IPS DF 4.7 (cell line): Measurements from ENCODE around the gene NR1D2.

Experiments
- DNase-seq: peaks from one replicate; pipeline ENCODE4 v3.0.0-alpha.2; 2013; ENCODE audit warnings: low spot score; ENCODE audit errors: extremely low read depth

NR1D2 gene

DNA sequence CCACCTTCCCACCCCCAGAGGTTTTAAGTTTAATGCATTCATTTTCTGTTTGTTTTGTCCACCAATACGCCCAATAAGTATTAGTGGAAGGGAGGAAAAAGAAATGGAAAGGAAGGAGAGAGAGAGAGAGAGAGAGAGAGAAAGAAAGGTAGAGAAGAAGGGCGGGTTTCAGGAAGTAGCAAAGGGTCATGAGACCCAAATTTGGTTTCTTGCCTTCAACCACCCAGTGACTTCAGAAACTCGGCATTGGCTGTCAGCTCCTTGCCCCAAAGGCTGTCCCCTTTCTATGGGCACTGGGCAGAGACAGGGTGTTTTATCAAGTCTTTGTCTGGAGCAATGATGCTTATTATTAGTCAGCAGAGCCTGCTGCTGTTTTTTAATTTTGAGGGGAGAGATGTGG, 13.5 kb upstream of the NR1D2 start:
- DNase-seq, result no peak

GRCh38 chr3:23932571-23932970, 12.5 kb upstream of the NR1D2 start:
- DNase-seq, result no peak

GRCh38 chr3:23934253-23934652, 10.8 kb upstream of the NR1D2 start:
- no peak for DNase-seq

DNA sequence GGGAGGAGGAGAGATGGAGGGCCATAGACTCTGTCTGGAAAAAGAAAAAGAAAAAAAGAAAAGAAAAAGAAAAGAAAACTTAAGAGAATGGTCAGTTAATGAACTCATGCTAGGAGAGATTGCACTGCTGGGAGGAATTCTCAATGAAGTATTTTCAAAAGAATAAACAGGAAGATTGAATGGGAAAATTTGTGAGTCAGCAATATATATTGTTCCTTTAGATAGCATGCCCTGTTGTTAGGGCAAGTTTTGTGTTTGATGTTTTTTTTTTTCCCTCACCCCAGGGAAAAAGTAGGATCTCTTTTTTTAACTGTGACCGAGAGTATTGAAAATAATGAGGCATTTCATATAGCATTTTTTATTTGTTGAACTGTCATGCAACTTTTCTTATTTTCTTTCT, 7.8 kb upstream of the NR1D2 start:
- no peak for DNase-seq

- no peak for DNase-seq
Observed at GRCh38 chr3:23938688-23939087, 6.4 kb upstream of the NR1D2 start.

GRCh38 chr3:23940775-23941174, 4.3 kb upstream of the NR1D2 start:
- no peak for DNase-seq

- DNase-seq, result no peak
Observed at GRCh38 chr3:23941440-23941839, 3.6 kb upstream of the NR1D2 start.

- DNase-seq, result no peak
Observed at GRCh38 chr3:23942546-23942945, 2.5 kb upstream of the NR1D2 start.

DNA sequence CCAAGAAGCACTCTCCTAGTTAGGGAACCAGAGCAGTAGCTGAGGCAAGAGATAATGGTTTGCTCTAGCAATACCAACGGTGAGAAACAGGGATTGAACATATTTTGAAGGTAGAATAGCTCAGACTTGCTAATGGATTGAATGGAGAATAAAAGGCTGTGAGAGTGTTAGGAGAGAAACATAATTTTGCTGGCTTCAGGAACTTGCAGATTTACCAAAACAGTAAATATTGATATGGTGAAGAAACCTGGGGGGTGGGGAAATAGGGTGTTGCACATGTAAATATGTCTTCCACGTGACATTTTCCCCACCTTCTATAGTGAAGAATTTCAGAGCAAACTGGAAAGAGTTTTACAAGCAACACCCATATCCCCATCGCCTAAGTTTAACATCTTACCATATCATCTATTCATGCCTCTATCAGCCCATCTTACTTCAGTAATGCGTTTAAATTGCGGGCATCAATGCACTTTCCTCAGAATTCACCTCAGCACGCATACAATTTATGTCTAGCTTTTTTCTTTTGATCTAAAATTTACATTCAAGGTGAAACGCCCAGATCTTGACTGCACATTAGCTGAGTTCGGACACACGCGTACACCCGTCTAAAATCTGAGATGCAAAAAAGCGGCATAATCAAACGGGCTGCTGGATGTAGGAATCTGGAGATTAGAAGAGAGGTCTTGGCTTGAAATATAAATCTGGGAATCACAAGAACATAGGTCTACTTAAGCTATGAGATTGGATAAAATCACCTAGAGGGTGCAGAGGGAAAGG, 891 bp upstream of the NR1D2 start:
- DNase-seq, result no peak

DNA sequence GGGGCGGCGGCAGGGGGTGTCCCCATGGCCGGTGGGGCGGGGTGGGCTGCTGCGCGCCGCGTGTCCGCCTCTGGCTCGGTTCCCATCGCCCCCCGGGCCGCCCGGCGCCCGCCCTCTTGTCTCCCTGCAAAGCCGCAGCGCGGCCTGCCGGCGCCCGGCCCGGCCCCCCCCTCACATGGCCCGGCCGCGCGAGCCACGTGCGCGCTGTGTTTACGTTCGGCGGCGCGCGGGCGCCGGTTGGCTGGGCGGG, 502 bp downstream of the NR1D2 start:
- DNase-seq, result no peak

- peak; percentile 36 for DNase-seq
Observed at GRCh38 chr3:23945913-23946687, 1.0 kb downstream of the NR1D2 start.

DNA sequence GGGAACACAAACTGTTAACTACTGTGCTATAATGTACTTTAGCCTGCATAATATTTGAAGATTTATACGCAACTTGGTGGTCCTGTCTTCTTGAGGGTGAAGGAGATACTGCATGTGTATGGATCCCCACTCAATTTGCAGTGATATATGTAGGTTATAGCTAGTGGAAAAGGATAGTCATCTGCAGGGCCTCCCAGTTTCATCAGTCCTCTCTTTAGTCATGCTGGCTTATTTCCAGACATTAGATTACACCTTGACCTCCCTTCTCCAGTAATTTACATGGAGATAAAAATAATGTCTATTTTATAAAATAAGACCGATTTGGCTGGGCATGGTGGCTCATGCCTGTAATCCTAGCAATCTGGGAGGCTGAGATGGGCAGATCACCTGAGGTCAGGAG, 3.7 kb downstream of the NR1D2 start:
- no peak for DNase-seq

- no peak for DNase-seq
Observed at GRCh38 chr3:23949784-23950183, 4.7 kb downstream of the NR1D2 start.

DNA sequence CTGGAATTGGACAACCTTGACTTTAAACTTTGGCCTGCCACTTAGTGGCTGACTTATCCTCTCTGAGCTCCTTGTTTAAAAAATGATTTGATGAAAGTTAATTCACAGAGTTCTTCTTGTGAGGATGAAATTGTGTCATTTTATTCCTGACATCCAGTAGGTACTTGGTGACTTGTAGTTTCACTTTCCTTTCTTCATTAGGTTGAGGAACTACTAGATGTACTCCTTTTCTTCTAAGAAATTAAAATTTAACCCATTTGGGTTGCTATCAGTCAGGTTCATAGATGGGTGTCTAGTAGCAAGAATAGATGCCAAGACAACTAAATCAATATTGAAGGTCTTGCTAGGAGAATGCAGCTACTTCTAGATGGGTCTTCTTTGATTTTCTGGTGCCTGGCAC, 5.2 kb downstream of the NR1D2 start:
- no peak for DNase-seq

DNA sequence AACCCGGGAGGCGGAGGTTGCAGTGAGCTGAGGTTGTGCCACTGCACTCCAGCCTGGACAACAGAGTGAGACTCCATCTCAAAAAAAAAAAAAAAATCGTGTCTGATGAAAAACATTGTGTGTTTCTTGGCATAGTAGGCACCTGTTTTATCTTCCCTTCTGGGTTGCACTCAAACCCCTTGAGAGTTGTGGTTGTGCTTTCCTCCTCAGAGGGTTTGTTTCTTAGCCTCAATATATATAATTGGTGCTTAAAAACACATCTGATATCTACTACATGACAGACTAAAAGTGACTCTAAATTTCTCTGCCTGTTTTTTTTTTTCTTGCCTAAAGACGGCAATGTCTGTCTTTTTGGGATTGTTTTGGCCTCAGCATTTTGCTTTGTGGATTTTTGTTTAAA, 7.6 kb downstream of the NR1D2 start:
- no peak for DNase-seq

DNA sequence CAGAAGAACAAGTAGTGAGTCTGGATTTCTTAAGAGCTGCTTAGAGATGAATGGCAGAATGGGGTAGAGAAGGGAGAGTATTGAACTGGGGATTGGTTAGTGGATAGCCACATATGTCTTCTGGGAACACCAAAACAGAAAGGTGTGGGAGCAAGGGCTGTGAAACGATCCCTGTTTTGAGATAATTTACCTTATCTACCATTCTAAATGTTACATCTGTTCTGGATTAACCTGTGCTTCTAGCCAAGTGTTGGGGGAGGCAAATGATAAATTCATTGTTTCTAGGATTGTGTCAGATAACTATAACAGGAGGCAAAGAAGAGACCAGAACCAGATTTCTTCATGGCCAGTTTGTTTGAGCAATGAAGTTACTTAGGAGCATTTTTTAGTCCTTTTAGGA, 8.4 kb downstream of the NR1D2 start:
- no peak for DNase-seq

GRCh38 chr3:23954144-23954543, 9.1 kb downstream of the NR1D2 start:
- DNase-seq, result no peak

- no peak for DNase-seq
Observed at GRCh38 chr3:23956701-23957100, 11.6 kb downstream of the NR1D2 start.

DNA sequence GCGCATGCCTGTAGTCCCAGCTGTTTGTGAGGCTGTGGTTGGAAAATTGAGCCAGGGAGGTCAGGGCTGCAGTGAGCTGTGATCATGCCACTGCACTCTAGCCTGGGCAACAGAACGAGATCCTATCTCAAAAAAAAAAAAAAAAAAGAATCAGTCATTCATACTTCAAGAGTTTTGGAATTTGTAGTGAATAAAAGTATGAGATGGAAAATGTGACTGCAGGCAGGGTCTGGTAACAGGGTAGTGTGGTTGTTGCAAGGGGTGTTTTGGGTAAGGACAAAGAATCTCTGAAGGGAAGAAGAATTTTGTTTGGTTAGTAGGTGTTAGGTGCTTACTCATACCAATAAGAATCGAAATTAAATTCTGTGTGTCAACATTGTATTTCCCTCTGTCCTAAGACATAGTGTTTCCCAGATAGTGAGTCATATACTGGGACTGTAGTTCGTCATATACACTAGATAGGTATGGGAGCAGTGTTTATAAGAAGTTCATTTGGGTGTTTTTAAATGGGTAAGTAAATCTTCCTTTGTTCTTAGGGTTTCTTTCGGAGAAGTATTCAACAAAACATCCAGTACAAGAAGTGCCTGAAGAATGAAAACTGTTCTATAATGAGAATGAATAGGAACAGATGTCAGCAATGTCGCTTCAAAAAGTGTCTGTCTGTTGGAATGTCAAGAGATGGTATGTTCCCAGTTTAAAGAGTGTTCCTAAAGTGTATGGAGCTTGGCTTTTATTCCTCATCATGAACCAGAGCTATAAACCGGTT, 14.2 kb downstream of the NR1D2 start:
- DNase-seq, result no peak

DNA sequence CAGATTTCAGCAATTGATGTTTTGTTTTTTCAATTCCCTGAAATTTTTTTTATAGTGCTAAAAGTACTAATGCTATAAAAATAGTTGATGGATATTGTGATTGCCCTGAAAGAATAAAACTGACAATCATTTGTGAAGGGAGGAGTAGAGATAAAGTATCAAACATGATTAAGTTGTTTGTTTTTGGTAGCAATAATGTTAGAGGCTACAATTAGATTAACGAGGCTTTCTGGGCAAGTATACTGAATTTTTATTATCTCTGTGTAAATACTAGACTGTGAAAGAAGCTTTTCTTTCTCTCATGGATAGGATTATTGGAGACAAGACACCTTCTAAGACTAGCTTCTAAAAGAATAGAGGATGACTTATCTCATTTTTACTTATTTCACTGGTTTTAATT, 15.6 kb downstream of the NR1D2 start:
- DNase-seq, result no peak

- no peak for DNase-seq
Observed at GRCh38 chr3:23961066-23961465, 16.0 kb downstream of the NR1D2 start.

DNA sequence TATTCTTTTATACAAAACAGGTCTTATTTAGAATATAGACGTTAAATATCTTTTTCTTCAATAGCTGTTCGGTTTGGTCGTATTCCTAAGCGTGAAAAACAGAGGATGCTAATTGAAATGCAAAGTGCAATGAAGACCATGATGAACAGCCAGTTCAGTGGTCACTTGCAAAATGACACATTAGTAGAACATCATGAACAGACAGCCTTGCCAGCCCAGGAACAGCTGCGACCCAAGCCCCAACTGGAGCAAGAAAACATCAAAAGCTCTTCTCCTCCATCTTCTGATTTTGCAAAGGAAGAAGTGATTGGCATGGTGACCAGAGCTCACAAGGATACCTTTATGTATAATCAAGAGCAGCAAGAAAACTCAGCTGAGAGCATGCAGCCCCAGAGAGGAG, 16.8 kb downstream of the NR1D2 start:
- DNase-seq, result no peak
